Occipital lobe (tissue), 2 donors: ENCODE results near the gene SLC35F3. TPM values are rescaled to one million over a fixed set of nuclear protein-coding genes. Genes with fewer than 3 reads are reported as not detected.
"Not testable (repeated sequence)": the region's sequence is repeated elsewhere in the genome, so short reads cannot be mapped to it uniquely, and the experiment has no call there.

Source experiments
- DNase-seq: peaks from one replicate; lab custom pipeline; 2025; lab: John Stamatoyannopoulos, UW
- total RNA-seq: library from RNA; depleted of rRNA; stranded (reverse); fragments of >200 nt; gene quantifications from one replicate; pipeline ENCODE4 v1.2.3, GENCODE V29; 2014

The SLC35F3 gene
- total RNA-seq, 1 donor from 2014 or later, result 0.78 TPM

DNA sequence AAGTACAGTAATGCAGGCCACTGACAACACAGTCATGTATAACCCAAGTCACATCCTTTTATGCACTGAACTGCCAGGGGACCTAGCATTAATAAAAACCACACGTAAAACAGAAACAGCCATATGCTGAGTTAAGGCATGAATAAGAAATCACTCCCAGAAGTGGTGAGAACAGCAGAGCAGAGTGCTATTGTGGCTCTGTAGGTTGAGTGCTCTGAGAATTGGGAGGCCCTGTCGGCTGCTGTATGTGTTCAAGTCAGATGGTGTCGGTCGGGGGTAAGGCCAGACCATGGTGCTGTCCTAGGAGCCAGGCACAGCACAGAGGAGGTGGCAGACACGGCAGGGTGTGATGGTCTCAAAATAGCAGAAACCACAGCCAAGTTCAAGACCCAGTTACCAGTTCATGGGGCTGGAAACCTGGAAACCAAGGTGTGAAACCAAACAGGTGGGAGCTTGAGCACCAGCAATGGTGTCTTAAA, 342.2 kb downstream of the SLC35F3 start:
- no peak for DNase-seq

DNA sequence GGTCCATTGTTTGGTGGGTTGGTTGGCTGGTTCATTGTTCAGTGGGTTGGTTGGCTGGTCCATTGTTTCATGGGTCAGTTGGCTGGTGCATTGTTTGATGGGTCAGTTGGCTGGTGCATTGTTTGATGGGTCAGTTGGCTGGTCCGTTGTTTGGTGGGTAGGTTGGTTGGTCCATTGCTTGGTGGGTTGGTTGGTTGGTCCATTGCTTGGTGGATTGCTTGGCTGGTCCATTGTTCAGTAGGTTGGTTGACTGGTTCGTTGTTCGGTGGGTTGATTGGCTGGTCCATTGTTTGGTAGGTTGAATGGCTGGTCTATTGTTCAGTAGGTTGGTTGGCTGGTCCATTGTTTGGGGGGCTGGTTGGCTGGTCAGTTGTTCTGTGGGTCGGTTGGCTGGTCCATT, 343.3 kb downstream of the SLC35F3 start:
- not testable (repeated sequence) for DNase-seq

DNA sequence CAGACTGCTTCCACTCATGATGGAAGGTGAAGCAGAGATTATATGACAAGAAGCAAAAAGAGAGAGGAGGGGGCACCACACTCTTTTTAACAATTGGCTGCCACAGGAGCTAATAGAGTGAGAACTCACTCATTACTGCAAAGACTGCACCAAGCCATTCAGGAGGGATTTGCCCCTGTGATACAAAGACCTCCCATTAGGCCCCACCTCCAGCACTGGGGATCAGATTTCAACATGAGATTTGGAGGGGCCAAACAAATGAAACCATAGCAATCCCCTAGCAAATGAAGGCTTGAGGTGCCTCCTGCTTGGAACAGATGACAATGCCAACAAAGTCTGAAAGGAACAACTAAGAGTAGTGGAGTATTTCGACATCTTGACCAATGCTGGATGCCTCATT, 346.3 kb downstream of the SLC35F3 start:
- DNase-seq, result no peak

DNA sequence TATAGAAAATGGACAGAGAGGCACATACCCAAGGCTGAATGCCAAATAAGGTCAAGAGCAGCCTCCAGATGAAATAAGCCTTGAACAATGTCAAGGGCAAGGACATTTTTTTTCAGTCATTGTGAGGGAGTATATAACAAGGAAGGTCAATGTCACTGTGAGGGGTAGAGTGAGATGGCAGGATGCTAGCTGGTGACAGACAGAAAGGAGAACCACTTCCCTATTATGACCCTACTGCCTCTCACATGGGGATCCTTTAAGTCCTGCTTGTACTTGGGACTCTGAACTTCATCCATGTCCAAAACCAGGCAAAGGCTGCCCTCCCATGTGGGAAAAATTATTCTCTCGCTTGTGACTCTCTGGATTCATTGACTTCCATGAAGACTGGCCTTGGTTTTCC, 349.3 kb downstream of the SLC35F3 start:
- DNase-seq, result no peak

DNA sequence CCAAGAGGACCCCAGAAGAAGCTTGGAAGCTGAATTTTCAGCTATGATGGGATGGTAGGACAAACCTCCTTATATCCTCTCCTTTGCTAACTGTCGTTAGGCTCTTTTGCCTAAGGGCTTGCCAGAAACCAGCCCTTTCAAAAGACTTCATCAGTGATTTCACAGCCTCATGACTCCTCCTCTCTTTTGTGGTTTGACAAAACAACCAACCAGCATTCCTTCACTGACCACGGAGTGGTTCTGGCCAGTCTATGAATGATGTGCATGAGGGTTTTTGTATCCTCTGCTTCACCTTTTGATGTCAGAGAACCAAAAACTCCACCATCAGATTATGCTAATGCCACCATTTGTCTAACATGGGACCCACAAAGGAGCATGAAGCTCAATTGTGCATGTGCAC, 351.9 kb downstream of the SLC35F3 start:
- DNase-seq, result no peak

DNA sequence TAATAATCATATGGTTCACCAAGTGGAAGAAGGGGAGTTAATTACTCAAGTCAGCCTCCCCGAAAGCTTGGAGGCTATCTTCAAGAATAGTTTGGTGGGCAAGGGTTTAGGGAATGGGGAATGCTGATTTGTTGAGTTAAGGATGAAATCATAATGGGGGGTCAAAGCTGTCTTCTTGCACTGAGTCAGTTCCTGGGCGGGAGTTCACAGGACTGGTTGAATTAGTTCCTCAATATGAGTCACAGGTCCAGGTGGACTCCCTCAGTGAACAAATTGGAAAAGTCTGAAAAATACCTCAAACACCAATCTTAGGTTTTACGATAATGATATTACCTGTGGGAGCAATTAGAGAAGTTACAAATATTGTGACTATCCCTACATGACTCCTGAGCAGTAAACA, 353.6 kb downstream of the SLC35F3 start:
- DNase-seq, result no peak

DNA sequence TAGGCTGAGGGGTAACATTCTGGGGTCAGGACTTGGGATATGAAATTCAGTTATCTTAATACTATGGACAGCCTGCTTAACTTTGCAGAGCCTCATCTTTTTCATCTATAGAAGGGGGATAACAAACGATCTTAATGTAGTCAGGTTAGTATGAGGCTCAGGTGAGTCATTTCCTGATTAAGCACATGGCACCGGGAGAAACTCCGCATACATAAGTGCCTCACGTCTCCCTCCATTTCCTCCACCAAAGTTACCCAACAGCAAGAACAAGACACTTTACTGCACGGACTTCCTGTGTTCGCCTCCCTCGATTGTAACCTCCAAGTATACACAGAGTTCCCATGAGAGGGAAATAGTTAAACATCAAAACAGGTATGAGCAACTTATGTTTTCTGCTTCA, 356.1 kb downstream of the SLC35F3 start:
- DNase-seq, result no peak

DNA sequence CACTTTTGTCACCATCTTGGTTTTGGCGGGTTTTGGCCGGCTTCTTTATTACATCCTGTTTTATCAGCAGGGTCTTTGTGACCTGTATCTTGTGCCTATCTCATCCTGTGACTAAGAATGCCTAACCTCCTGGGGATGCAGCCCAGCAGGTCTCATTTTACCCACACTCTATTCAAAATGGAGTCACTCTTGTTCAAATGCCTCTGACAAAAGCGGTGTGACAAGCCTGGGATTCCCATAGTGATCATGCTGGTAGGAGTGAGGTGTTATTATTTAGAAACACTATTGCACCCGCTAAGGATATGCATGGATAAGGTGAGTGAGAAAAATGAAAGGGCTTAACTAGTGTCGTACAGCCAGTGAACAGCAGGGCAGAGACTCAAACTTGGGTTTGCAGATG, 357.1 kb downstream of the SLC35F3 start:
- DNase-seq, result no peak

DNA sequence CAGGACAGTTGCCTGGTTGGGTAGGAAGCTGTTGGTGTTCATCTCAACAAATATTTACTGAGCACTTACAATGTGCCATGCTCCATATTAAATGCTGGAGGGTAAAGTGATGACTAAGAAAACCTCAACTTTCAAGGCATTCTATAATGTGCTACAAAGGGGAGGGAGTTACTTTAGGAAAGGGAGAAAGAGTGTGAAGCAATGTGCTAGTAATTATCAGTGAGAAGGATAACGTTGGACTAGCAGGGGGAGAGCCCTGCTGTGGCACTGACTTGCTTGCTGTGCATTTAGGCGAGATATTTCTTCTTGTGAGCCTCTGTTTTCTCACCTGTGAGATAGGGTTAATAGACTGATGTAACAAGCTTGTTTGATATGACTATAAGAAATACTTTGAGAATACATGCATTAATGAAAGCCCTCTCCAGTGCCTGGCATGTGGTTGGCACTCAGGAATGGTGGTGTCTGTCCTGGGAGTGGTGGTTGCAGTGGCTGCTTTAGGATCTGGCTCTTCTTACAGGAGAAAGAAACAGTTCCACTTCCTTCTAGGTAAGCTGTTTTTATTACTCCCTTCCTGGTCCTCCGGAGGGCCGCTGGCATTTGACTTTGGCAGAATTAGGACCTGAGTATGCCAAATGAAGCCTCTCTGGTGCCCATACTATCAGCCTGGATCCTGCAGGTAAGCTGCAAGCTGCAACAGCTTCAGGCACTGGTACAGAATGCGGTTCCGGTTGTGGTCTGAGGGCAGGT, 357.7 kb downstream of the SLC35F3 start:
- DNase-seq, result no peak

DNA sequence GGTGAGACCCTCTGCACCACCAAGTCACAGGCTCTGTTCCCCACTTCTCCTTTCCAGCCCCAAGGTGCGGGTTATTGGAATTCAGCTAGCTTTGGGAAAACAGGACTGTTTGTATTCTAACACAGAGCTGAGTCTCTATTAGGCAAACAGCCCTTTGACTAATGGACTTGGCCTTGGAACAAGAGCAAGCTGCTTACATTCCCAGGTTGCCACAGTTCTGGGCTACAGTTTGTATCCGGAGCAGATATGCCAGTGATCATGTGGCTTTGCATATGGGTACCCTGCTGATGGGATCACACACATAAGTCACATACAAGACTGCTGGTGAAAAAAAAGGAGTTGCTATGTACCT, 358.3 kb downstream of the SLC35F3 start:
- DNase-seq, result no peak

DNA sequence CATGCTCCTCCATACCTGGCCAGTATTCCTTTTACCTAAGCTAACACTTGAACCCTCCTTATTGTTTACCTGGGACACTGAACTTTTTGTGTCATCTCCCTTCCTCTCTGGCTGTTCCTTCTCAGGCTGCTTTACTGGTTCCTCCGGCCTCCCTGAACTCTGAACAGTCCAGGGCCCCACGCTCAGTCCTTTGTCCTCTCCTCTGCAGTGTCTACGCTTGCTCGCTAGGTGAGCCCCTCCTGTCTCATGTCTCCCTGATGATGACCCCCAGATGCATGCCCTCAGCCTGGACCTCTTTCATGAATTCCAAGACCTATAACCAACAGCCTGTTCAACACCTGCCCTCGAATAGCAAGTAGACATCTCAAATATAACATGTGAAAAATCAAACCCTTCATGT, 360.4 kb downstream of the SLC35F3 start:
- no peak for DNase-seq

DNA sequence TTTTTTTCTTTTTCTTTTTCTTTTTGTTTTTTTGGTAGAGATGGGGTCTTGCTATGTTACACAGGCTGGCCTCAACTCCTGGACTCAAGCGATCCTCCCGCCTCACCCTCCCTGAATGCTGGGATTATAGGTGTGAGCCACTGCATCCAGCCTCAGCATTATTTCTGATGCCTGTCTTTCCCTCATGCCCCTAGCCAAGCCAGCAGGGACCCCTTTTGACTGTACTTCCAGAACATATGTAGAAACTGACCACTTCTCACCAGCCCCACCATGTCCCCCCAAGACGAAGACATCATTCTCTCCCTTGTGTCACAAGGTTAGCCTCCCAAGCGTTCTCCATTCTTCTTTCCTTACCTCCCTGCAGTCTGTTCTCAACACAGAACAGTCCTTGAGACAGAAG, 360.8 kb downstream of the SLC35F3 start:
- no peak for DNase-seq

DNA sequence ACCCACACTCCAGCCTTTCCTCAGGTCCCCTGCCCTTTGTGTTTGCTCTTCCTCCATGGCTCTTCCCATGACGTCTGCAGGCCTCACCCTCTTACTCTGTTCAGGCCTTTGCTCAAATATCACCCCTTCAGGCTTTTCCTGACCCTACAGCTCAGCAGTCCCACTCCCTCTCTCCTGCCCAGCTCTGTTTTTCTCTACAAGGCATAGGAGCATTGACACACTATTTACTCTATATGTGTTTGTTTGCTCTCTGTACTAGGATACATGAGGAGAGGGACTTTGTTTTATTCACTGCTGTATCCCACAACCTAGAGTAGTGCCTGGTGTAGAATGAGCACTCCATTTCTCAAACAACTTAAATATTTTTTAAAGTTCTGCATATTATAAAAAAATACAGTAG, 361.4 kb downstream of the SLC35F3 start:
- no peak for DNase-seq

DNA sequence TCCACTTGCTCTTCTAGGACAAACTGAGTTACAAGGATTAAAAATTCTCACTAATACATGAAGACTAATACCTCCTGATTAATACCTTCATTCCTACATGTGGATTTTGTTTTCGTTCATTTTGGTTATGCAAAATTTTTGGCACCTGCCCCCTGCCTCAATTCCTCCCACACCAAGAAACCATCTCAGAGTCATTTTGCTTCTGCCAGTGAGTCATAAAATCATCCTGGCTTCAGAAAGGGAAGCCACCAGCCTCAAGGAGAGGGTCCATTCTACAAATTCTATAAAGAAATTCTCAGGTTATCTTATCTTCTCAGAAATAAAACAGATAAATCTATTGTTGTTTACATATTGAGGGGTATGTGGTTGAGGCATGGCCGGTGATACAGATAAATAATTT, 365.6 kb downstream of the SLC35F3 start:
- DNase-seq, result no peak

DNA sequence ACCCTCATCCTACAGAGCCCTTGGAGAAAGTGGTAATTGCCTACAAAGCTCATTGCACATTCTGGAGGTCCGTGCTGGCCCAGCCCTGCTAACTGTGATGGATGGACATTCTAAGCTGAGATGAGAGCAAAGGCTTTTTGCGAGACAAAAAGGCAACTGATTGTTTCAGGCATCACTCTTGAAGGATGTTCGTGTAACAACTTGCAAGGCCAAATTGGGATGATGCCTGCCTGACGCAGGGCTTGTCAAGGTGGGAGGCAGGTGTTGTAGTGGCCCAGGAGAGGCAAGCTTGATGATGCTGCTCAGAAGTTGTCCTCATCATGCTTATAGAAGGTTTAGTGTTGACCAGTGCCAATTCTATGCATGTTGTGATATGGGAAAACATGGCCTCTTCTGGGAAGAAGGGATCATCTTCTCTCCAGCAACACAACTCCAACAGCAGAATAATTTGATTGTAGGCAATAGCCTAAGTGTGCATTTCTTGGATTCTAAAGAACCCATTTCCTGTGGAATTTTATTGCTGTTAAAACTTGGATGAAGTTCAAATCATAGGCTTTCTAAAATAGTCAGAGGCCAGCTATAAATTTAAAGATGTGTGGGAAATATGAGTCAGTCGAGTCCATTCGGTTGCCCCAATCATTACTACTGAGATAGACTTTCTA, 366.2 kb downstream of the SLC35F3 start:
- DNase-seq, result no peak

DNA sequence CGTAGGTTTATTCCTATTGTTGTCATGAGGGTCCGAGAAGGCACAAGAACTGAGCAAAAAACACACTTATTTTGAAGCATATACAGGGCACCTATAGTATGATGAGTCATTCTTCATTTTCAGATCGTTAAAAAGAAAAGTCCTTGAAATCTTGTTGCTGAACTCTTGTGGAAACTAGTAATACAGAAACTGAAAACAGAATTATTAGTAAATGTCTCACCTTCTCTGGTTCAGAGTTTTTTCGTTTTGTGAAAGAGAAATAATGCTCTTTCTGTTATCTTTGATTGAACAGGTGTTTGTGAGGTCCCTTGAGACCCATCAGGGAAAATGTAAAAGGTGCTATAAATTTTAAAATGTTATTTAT, 366.7 kb downstream of the SLC35F3 start:
- DNase-seq, result no peak

DNA sequence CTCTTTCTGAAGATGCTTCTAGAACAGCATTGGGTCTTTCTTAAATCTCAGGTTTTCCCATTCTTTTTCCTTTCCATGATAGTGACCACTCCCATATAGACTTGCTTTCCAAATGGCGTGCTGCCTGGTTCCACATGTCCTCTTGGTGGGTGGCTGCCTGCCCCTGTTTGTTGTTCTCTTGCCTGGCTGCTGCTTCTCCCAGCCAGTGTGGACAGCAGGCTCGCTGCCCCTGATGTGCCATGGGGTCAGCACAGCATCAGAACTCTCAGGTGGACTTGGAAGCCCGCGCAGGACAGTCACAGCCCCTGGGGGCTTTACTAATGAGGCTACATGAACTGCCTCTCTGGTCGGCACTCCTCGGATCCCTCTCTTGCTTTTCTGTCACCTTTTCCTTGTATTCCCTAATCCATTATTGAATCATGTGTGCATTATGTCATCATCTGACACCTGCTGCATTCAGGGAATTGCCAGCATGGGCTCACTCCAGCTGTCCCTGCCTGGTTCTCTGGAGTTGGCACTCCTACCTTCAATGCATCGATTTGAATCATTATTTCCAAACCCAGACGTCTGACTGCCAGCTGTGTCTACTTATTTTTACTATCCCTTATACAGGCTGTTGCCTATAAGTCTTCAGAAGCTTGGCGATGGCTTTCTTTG, 368.3 kb downstream of the SLC35F3 start:
- peak; percentile 22 for DNase-seq

DNA sequence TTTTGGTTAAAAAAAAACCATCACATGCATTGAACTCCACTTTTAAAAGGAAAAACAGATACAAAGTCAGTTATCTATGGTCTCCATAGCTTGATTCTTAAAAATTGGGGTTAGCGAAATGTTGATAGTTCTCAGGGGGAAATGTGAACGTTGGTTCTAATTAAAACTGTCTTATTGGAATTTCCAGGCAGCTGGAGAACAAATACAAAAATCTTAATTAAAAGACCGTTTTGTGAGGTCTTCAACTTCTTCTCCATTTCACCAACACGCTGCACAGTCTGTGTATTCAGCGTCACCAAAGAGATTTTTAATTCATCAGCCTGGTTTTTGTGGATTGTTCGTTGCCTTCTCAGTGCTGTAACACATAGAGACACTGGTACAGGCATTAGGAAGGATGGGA, 369.5 kb downstream of the SLC35F3 start:
- no peak for DNase-seq

DNA sequence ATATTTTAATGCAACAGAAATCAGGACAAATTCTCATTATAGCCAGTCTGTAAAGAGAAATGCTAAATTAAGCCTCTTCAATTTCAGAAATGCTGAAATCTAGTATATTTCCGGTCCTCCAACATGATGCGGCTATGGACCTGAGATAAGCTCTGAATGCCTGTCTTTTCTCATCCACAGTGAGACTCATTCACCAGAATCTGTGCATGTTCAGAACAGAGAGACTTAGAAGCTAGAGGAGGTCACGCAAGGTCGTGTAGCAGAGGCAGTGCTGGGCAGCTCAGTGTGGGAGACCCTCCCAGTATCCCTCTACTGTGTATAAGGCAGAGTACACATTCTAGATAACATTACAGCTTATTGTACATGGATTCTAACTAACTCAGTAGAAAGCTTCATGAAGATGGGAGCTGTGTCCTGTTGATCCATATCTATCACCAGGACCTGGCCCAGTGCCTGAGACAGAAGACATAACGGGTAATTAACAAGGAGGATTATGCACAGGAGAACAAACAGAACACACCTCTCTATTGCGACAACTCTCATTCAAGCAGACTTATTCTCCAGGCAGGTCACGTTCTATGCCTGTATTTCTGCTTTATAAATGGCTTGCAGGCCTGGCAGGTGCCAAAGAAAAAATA, 371.8 kb downstream of the SLC35F3 start:
- no peak for DNase-seq

DNA sequence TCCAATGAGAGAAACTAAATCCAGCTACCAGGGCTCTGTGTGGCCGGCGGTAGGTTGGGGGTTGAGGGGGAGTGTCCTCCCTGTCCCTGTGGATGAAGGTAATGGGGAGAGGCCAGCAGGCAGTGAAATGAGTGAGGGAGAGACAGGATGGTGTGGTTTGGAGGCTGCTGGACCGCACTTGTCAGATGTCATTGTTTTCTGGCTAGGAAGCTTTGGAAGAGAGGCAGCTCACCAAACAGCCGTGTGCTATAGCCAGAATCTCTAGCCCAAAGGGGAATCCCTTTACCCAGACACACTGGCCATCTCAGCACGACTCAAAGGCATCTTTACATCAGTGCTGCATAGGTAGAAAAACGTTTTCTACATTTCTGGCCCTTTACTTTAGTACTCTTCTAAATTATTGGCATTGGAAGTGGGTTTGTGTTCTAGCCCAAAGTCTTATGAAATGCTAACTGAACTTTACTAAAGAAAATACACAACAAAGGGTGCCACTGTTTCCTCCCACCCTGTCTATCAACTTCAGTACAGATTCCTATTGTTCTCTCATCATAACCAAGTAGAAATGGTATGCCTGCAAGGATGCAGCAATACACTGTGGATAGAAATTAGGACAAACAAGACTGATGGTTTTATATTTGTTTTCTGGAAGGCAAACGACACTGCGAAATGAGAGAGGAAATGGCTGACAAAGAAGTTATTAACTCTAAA, 372.8 kb downstream of the SLC35F3 start:
- DNase-seq, result no peak

DNA sequence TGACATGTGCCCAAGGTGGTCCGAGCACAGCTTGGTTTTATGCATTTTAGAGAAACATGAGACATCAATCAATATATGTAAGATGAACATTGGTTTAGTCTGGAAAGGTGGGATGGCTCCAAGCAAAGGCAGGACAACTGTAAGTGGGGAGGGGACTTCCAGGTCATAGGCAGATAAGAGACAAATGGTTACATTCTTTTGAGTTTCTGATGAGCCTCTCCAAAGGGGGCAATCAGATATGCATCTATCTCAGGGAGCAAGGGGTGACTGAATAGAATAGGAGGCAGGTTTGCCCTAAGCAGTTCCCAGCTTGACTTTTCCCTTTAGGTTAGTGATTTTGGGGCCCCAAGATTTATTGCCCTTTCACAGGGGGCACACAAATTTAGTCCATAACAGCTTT, 374.5 kb downstream of the SLC35F3 start:
- DNase-seq, result no peak

DNA sequence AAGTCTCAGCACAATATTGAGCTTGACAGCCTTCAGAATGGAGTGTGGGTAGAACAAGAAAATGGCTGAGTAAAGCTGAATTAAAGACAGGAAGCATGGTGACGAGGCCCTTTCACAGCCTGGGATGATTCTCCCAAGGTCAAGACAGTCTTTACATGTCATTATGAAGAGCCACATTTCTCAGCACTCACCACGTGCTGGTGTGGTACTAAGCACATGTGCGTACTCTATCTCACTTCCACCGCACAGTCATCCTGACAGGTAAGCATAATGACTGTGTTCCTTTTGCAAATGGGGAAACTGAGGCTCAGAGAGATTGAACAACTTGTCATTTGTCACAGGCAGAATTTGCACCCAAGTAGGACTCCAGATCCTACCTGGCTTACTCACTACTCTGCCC, 376.0 kb downstream of the SLC35F3 start:
- no peak for DNase-seq
